ENCODE measurements around the gene ZNF664. TPM values are rescaled to one million over a fixed set of nuclear protein-coding genes. Genes with fewer than 3 reads are reported as not detected.

Gene ZNF664
- total RNA-seq, 1 donor from 2014 or later: 88.2 TPM

GRCh38 chr12:124026755-124027745 lies 54.0 kb downstream of the ZNF664 start:
- TF ChIP-seq CTCF (IDR thresholded peaks at IDR 0.05; ENCODE audit: insufficient read depth, low read length, severe bottlenecking): no peak
- Histone ChIP-seq H3K27me3 (ENCODE audit: control insufficient read depth, insufficient read depth, low read length) (no peaks in the 10 kb centered on the region), H3K4me3 (ENCODE audit: low read depth, low read length) (no peak overlapping the region), H3K36me3 (ENCODE audit: control insufficient read depth, insufficient read depth, low read length) (no peaks in the 10 kb centered on the region)
- peak; percentile 69 for DNase-seq (ENCODE audit: low read depth)
- FAIRE-seq: no peak

- no peak for DNase-seq (ENCODE audit: low read depth)
- Histone ChIP-seq H3K27me3 (ENCODE audit: control insufficient read depth, insufficient read depth, low read length) (no peaks in the 10 kb centered on the region), H3K36me3 (ENCODE audit: control insufficient read depth, insufficient read depth, low read length) (no peaks in the 10 kb centered on the region), H3K4me3 (ENCODE audit: low read depth, low read length) (no peak overlapping the region)
- no peak for FAIRE-seq
- no peak for TF ChIP-seq CTCF (IDR thresholded peaks at IDR 0.05; ENCODE audit: insufficient read depth, low read length, severe bottlenecking)
Observed at GRCh38 chr12:124027753-124028554, 54.9 kb downstream of the ZNF664 start.

GRCh38 chr12:124028555-124028925 lies 55.5 kb downstream of the ZNF664 start:
- no peak for FAIRE-seq
- no peaks in the 10 kb centered on the region for H3K36me3 ChIP-seq (ENCODE audit: control insufficient read depth, insufficient read depth, low read length)
- no peak for TF ChIP-seq CTCF (IDR thresholded peaks at IDR 0.05; ENCODE audit: insufficient read depth, low read length, severe bottlenecking)
- no peak overlapping the region for H3K4me3 ChIP-seq (ENCODE audit: low read depth, low read length)
- no peak for DNase-seq (ENCODE audit: low read depth)
- peaks cover under 1% of the 10 kb centered on the region for H3K27me3 ChIP-seq (ENCODE audit: control insufficient read depth, insufficient read depth, low read length)

- DNase-seq (ENCODE audit: low read depth) (no peak), FAIRE-seq (no peak)
Observed at GRCh38 chr12:124030008-124030407, 57.0 kb downstream of the ZNF664 start.

GRCh38 chr12:124030510-124030909 lies 57.5 kb downstream of the ZNF664 start:
- Histone ChIP-seq H3K27me3 (ENCODE audit: control insufficient read depth, insufficient read depth, low read length) (peaks cover 4% of the 10 kb centered on the region), H3K4me3 (ENCODE audit: low read depth, low read length) (no peak overlapping the region), H3K36me3 (ENCODE audit: control insufficient read depth, insufficient read depth, low read length) (no peaks in the 10 kb centered on the region)
- FAIRE-seq: peak; percentile 23
- DNase-seq (ENCODE audit: low read depth): no peak
- no peak for TF ChIP-seq CTCF (IDR thresholded peaks at IDR 0.05; ENCODE audit: insufficient read depth, low read length, severe bottlenecking)

More at GRCh38 chr12:124030008-124030407, 57.0 kb downstream of the ZNF664 start:
- no peak for TF ChIP-seq CTCF (IDR thresholded peaks at IDR 0.05; ENCODE audit: insufficient read depth, low read length, severe bottlenecking)
- H3K4me3 ChIP-seq (ENCODE audit: low read depth, low read length): no peak overlapping the region
- H3K27me3 ChIP-seq (ENCODE audit: control insufficient read depth, insufficient read depth, low read length): peaks cover 4% of the 10 kb centered on the region
- no peaks in the 10 kb centered on the region for H3K36me3 ChIP-seq (ENCODE audit: control insufficient read depth, insufficient read depth, low read length)
